ENCODE results near the gene MMP14.

DNA sequence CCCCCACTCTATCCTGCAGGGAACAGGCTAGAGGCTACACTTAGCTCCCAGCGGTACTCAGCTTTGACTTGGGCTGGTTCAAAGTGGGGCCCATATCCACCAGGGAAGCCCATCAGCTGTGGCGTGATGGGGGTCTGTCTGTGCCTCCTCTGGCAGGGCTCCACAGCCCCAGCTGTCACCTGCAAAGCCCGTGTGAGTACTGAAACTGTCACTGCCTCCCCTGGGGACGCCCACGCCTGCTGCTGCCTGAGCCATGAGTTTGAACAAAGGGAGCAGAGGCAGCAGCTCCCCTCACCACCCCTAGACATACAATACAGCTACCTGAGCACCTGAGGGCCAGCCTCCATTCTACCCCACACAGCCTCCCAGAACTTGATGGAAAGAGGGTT is 51.6 kb downstream of the MMP14 start:
- TF ChIP-seq, protein P1, sequence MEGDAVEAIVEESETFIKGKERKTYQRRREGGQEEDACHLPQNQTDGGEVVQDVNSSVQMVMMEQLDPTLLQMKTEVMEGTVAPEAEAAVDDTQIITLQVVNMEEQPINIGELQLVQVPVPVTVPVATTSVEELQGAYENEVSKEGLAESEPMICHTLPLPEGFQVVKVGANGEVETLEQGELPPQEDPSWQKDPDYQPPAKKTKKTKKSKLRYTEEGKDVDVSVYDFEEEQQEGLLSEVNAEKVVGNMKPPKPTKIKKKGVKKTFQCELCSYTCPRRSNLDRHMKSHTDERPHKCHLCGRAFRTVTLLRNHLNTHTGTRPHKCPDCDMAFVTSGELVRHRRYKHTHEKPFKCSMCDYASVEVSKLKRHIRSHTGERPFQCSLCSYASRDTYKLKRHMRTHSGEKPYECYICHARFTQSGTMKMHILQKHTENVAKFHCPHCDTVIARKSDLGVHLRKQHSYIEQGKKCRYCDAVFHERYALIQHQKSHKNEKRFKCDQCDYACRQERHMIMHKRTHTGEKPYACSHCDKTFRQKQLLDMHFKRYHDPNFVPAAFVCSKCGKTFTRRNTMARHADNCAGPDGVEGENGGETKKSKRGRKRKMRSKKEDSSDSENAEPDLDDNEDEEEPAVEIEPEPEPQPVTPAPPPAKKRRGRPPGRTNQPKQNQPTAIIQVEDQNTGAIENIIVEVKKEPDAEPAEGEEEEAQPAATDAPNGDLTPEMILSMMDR (IDR thresholded peaks at IDR 0.05) = no peak
- TF ChIP-seq POLR2A (IDR thresholded peaks at IDR 0.05) = no peak

Measured in adrenal gland (tissue), 5 donors.